OCI-LY3 (cell line): Measurements from ENCODE around the gene LCP1.

Experiments used
- EZH2phosphoT487 ChIP-seq: fragments of 200-600 bp; shearing (Covaris generic); IDR thresholded peaks from 2 replicates; pipeline ENCODE4 v1.6.1; 2018; ENCODE audit warnings: antibody characterized with exemption, mixed run types, low read depth
- TF ChIP-seq, protein P1 (sequence below): fragments of 200-600, 300-600 bp; sonication (generic); IDR thresholded peaks from 2 replicates; pipeline ENCODE4 v1.5.1; 2014; ENCODE audit warnings: antibody characterized with exemption, low read length, low read depth

DNA sequence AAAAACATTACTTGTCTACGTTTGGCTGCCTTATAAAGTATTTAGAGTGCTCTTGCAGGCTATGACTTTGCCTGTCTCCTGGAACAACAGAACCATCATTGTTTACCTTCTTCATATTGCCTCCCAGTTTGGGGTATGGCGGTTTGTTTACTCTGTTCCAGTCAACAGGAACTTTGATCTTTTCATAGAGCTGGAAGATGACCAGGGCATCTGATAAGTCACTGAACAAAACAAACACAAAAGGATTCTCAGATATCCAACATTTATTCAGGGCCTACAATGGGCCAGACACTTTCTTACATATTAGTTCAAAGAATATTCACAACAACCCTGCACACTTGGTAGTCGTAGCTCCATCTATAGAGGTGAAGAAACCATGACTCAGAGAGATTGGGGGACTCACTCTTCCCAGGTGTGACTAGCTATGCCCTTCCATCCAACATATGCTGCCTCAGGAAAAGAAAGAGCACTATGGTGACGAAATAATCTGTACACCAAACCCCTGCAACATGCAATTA lies 38.7 kb downstream of the LCP1 start:
- TF ChIP-seq, protein P1, sequence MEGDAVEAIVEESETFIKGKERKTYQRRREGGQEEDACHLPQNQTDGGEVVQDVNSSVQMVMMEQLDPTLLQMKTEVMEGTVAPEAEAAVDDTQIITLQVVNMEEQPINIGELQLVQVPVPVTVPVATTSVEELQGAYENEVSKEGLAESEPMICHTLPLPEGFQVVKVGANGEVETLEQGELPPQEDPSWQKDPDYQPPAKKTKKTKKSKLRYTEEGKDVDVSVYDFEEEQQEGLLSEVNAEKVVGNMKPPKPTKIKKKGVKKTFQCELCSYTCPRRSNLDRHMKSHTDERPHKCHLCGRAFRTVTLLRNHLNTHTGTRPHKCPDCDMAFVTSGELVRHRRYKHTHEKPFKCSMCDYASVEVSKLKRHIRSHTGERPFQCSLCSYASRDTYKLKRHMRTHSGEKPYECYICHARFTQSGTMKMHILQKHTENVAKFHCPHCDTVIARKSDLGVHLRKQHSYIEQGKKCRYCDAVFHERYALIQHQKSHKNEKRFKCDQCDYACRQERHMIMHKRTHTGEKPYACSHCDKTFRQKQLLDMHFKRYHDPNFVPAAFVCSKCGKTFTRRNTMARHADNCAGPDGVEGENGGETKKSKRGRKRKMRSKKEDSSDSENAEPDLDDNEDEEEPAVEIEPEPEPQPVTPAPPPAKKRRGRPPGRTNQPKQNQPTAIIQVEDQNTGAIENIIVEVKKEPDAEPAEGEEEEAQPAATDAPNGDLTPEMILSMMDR: no peak
- no peak for TF ChIP-seq EZH2phosphoT487
